Occipital lobe (tissue), 1 donor: ENCODE data around the gene GSTA4. TPM values are rescaled to one million over a fixed set of nuclear protein-coding genes. Genes with fewer than 3 reads are reported as not detected.

Experiments used
- total RNA-seq: library from RNA; depleted of rRNA; stranded (reverse); fragments of >200 nt; gene quantifications from one replicate; pipeline ENCODE4 v1.2.3, GENCODE V29; 2014

Gene GSTA4
- total RNA-seq, 1 donor from 2014 or later: 145 TPM

Other genes starting within 250 kb of the GSTA4 start
- not detected for gene GSTA2, start 231.8 kb downstream of the GSTA4 start, total RNA-seq
- 0.31 TPM for gene GSTA1, start 191.5 kb downstream of the GSTA4 start, total RNA-seq
- not detected for gene GSTA5, start 154.5 kb downstream of the GSTA4 start, total RNA-seq
- not detected for gene GSTA3, start 85.6 kb downstream of the GSTA4 start, total RNA-seq
- 34.5 TPM for gene CILK1, start 66.5 kb upstream of the GSTA4 start, total RNA-seq
- 54.7 TPM for gene FBXO9, start 70.1 kb upstream of the GSTA4 start, total RNA-seq
- not detected for gene GCM1, start 153.6 kb upstream of the GSTA4 start, total RNA-seq